NT2/D1 (cell line): ENCODE results near the gene ARID5A.

Experiments
- YY1 ChIP-seq: IDR thresholded peaks from 2 replicates; pipeline ENCODE4 v1.6.1; 2011; ENCODE audit not compliant: insufficient read length, insufficient read depth
- ZNF274 ChIP-seq: IDR thresholded peaks from 2 replicates; pipeline ENCODE4 v1.6.1; 2011; ENCODE audit warnings: mild to moderate bottlenecking, low read depth, low read length

DNA sequence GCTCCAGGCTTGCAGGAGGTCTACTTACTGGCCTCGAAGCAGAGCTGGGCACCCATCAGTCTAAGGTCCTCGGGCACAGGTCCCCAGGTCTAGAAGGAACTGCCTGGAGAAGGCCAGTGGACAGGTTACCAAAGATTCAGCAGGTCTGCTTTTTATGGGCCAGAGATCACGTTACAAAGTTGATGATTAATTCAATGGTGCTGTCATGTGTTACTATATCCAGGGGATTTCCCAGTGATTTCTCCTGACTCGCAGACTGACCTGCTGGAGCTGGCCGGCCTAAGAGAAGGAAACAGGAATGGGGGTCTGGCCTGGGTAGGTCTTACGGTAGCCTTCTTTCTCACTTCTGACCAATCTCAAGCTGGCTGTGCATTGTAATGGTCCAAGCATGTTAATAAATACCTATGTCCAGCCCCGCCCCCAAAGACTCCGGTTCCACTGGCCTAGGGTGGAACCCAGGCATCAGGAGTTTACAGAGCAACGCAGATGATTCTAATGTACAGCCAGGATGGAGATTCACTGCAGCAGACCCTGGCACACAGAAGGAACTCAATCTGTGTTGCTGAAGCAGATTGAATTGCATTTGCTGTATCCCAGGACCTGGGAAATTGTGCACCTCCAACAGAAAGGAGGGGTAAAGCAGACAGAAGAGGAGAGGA, 31.2 kb upstream of the ARID5A start, which contains the start of gene NEURL3:
- TF ChIP-seq ZNF274 = no peak
- TF ChIP-seq YY1 = no peak
